Measurements from ENCODE around the gene KIF16B.
"Not testable (repeated sequence)": the region's sequence is repeated elsewhere in the genome, so short reads cannot be mapped to it uniquely, and the experiment has no call there.

The KIF16B gene

GRCh38 chr20:16573001-16573965 is at the start of gene KIF16B:
KIF16B (minus strand) TSS chr20:16573448; CDS start chr20:16573275, 173 bp downstream.
- peak; percentile 37 to 74 for DNase-seq (ENCODE audit: extremely low read depth in 1 of 2, low read depth in 1 of 2)

GRCh38 chr20:16622501-16622900 is 49.3 kb upstream of the KIF16B start:
- DNase-seq (ENCODE audit: extremely low read depth in 1 of 2, low read depth in 1 of 2) = no peak

- no peak for DNase-seq (ENCODE audit: extremely low read depth in 1 of 2, low read depth in 1 of 2)
Observed at GRCh38 chr20:16621435-16622141, 48.3 kb upstream of the KIF16B start.

- no peak for DNase-seq (ENCODE audit: extremely low read depth in 1 of 2, low read depth in 1 of 2)
Observed at GRCh38 chr20:16620961-16621360, 47.7 kb upstream of the KIF16B start.

- DNase-seq (ENCODE audit: extremely low read depth in 1 of 2, low read depth in 1 of 2) = no peak
Observed at GRCh38 chr20:16619953-16620352, 46.7 kb upstream of the KIF16B start.

GRCh38 chr20:16617056-16617455 is 43.8 kb upstream of the KIF16B start:
- DNase-seq (ENCODE audit: extremely low read depth in 1 of 2, low read depth in 1 of 2) = no peak

GRCh38 chr20:16616317-16616716 is 43.1 kb upstream of the KIF16B start:
- no peak for DNase-seq (ENCODE audit: extremely low read depth in 1 of 2, low read depth in 1 of 2)

GRCh38 chr20:16615199-16615598 is 42.0 kb upstream of the KIF16B start:
- no peak for DNase-seq (ENCODE audit: extremely low read depth in 1 of 2, low read depth in 1 of 2)

- DNase-seq (ENCODE audit: extremely low read depth in 1 of 2, low read depth in 1 of 2) = no peak
Observed at GRCh38 chr20:16613954-16614353, 40.7 kb upstream of the KIF16B start.

GRCh38 chr20:16612706-16613105 is 39.5 kb upstream of the KIF16B start:
- DNase-seq (ENCODE audit: extremely low read depth in 1 of 2, low read depth in 1 of 2) = no peak

- no peak for DNase-seq (ENCODE audit: extremely low read depth in 1 of 2, low read depth in 1 of 2)
Observed at GRCh38 chr20:16611817-16612216, 38.6 kb upstream of the KIF16B start.

- no peak for DNase-seq (ENCODE audit: extremely low read depth in 1 of 2, low read depth in 1 of 2)
Observed at GRCh38 chr20:16609066-16609465, 35.8 kb upstream of the KIF16B start.

- no peak for DNase-seq (ENCODE audit: extremely low read depth in 1 of 2, low read depth in 1 of 2)
Observed at GRCh38 chr20:16608277-16608650, 35.0 kb upstream of the KIF16B start.

- DNase-seq (ENCODE audit: extremely low read depth in 1 of 2, low read depth in 1 of 2) = no peak
Observed at GRCh38 chr20:16607364-16608276, 34.4 kb upstream of the KIF16B start.

GRCh38 chr20:16606468-16607070 is 33.3 kb upstream of the KIF16B start:
- DNase-seq (ENCODE audit: extremely low read depth in 1 of 2, low read depth in 1 of 2) = no peak

- no peak for DNase-seq (ENCODE audit: extremely low read depth in 1 of 2, low read depth in 1 of 2)
Observed at GRCh38 chr20:16601047-16601446, 27.8 kb upstream of the KIF16B start.

GRCh38 chr20:16599257-16599656 is 26.0 kb upstream of the KIF16B start:
- no peak for DNase-seq (ENCODE audit: extremely low read depth in 1 of 2, low read depth in 1 of 2)

- DNase-seq (ENCODE audit: extremely low read depth in 1 of 2, low read depth in 1 of 2) = no peak
Observed at GRCh38 chr20:16596991-16597390, 23.7 kb upstream of the KIF16B start.

GRCh38 chr20:16596404-16596803 is 23.2 kb upstream of the KIF16B start:
- not testable (repeated sequence) for DNase-seq (ENCODE audit: extremely low read depth in 1 of 2, low read depth in 1 of 2)

- DNase-seq (ENCODE audit: extremely low read depth in 1 of 2, low read depth in 1 of 2) = no peak
Observed at GRCh38 chr20:16595376-16595775, 22.1 kb upstream of the KIF16B start.
